ENCODE results near the gene SLC31A2. TPM values are rescaled to one million over a fixed set of nuclear protein-coding genes. Genes with fewer than 3 reads are reported as not detected.
A peak's percentile ranks its signal among the peaks of the same experiment; 100 is the strongest.
"Not testable (repeated sequence)": the region's sequence is repeated elsewhere in the genome, so short reads cannot be mapped to it uniquely, and the experiment has no call there.

The SLC31A2 gene
- total and polyA plus RNA-seq, 8 donors = 2.4 to 39.3 (median 2.9) TPM

DNA sequence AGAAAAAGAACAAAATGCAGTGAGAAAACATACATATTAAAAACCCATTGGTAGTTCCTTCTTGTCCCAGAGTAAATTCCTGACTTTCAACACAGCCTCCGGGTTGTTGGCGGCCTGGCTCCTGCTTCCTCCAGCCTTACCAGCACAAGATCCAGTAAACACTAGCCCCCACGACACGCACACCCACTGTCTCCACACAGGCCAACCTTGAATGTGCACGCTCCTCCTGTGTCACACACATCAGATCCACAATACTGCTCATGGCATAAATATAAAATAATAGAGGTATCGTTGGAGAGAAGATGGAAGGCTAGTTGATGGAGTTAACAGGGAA, 2.5 kb upstream of the SLC31A2 start:
- Histone ChIP-seq H3K36me3 (no peaks in the 10 kb centered on the region), H3K27ac (no peak overlapping the region), H3K4me1 (peaks cover 0 to 32% of the 10 kb centered on the region in 2 donors), H3K9me3 (no peaks in the 10 kb centered on the region), H3K27me3 (peaks cover 5 to 7% of the 10 kb centered on the region in 2 donors), H3K4me3 (no peak overlapping the region)
- intact Hi-C loops (cut with DNase I) = no loop called here
- ATAC-seq (no peak), DNase-seq (no peak)
- TF ChIP-seq, protein P1, sequence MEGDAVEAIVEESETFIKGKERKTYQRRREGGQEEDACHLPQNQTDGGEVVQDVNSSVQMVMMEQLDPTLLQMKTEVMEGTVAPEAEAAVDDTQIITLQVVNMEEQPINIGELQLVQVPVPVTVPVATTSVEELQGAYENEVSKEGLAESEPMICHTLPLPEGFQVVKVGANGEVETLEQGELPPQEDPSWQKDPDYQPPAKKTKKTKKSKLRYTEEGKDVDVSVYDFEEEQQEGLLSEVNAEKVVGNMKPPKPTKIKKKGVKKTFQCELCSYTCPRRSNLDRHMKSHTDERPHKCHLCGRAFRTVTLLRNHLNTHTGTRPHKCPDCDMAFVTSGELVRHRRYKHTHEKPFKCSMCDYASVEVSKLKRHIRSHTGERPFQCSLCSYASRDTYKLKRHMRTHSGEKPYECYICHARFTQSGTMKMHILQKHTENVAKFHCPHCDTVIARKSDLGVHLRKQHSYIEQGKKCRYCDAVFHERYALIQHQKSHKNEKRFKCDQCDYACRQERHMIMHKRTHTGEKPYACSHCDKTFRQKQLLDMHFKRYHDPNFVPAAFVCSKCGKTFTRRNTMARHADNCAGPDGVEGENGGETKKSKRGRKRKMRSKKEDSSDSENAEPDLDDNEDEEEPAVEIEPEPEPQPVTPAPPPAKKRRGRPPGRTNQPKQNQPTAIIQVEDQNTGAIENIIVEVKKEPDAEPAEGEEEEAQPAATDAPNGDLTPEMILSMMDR (IDR thresholded peaks at IDR 0.05) = no peak

DNA sequence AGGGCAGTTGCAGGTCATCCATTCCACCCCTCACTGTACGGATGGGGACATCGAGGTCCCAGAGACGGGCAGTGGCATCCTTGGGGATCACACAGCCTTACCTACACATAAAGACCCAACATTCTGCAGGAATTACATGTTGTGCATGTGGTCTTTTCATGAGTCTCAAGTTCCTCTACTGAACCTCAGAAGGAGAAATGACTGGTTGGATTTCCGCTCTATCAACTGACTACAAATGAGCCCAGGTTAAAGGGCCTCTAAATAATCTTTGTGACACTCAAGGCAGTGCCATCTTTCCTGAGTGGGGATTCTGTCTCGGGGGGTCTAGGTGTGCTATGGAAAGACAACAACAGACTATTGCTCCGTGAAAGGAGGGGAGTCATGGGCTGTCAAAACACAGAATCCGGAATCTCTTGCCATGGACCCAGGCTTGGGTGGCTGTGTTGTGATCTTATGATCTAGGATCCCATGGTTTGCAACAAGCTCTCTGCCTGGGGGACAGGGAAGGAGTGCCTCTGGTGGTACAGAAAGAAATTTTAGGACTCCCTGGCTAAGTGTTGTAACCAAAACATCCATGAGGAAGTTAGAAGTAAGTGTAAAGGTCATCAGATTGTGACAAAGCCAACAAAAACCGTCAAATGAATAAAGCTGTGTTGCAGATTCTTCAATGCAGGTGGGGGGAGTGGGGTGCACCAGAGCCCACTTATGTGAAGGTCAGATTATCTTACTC, 1.9 kb upstream of the SLC31A2 start:
- ATAC-seq = no peak
- H3K27ac ChIP-seq = peak overlapping the region in 1 of 2 donors; percentile 37

DNA sequence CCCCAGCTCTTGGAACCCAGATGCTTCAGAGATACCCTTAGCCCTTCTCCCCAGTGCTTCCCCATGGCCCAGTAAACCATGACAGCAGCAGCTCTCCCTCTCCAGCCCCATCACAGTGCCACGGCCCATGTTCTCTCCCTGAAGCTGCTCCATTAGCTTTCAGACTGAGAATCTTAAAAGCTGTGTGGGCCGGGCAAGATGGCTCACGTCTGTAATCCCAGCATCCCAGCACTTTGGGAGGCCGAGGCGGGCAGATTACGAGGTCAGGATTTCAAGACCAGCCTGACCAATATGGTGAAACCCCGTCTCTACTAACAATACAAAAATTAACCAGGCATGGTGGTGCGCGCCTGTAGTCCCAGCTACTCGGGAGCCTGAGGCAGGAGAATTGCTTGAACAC, 1.2 kb upstream of the SLC31A2 start:
- H3K36me3 ChIP-seq; H3K27me3 ChIP-seq; H3K4me3 ChIP-seq; H3K9me3 ChIP-seq; intact Hi-C loops (cut with DNase I); ATAC-seq; DNase-seq: not testable (repeated sequence)
- Histone ChIP-seq H3K4me1 (peaks cover 0 to 45% of the 10 kb centered on the region in 2 donors), H3K27ac (peak overlapping the region in 1 of 2 donors; percentile 37)

More for the DNA sequence above, 1.9 kb upstream of the SLC31A2 start:
- Histone ChIP-seq H3K27me3 (peaks cover under 1 to 5% of the 10 kb centered on the region in 2 donors), H3K9me3 (no peaks in the 10 kb centered on the region), H3K36me3 (no peaks in the 10 kb centered on the region), H3K4me3 (no peak overlapping the region), H3K4me1 (peaks cover 0 to 39% of the 10 kb centered on the region in 2 donors)
- intact Hi-C loops (cut with DNase I) = no loop called here
- TF ChIP-seq, protein P1 (IDR thresholded peaks at IDR 0.05) = no peak
- DNase-seq = no peak

DNA sequence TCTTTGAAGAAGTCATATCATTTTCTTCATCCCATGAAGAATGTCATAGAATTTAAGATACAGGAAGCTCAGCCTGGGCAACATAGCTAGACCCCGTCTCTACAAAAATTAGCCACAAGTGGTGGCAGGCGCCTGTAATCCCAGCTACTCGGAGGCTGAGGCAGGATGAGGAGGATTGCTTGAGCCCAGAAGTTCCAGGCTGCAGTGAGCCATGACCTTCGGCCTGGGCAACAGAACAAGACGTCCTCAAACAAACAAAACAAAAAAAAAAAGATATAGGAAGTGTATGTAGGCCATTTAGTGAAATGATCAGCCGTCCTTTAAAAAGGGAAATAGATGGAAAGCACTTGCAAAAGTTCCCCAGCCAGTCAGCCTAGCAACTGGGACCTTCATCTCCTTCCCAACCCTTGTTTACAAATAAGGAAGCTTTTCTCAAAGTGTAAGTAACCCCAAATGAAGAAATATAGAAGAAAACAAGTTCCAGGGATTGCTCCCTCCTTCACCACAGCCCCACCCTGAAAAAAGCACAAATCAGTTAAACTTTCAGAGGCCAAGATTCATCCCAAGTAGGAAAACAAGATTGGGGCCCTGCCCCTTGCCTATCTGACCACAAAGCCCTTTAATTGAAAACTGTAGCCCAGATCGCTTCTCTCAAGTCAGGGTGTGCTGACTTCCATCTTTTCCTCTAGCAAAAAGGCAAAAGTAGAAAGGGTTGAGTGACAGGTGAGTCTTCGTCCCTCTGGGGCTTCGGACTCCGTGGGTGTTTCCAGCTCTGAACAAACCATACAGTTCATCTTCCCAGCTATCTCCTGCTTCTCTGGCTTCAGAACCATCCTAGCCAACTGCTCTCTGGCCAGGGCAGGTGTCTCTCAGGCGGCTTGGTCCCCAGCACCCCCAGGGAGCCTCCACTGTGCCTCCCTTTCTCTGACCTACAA, 1.2 kb downstream of the SLC31A2 start:
- H3K36me3 ChIP-seq = peaks cover 0 to 2% of the 10 kb centered on the region in 2 donors
- H3K4me1 ChIP-seq = peaks cover 0 to 68% of the 10 kb centered on the region in 2 donors
- peak overlapping the region; percentile 74 to 98 for H3K27ac ChIP-seq
- TF ChIP-seq, protein P1 (IDR thresholded peaks at IDR 0.05) = no peak
- no peaks in the 10 kb centered on the region for H3K27me3 ChIP-seq
- peak overlapping the region; percentile 88 to 90 for H3K4me3 ChIP-seq
- ATAC-seq (peak; percentile 1), DNase-seq (no peak)
- intact Hi-C loops (cut with DNase I) = no loop called here
- H3K9me3 ChIP-seq = no peaks in the 10 kb centered on the region

DNA sequence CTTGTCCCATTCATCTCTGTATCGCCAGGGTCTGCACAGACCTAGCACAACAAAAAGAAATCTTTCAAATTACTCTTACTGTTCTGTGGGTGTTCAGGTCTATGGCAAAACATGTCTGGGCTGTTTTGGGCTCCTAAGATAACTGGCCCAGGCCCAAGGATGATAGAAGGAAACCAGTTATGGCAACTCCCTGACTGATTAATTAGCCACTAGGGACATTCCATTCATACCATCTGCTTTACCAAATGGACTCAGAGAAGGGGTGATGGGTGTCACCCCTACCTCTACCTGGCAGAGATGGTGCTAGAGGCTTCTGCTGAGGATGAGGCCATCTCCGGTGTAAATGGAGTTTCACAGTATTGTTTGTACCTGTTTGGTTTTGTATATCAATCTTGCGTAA, 1.9 kb downstream of the SLC31A2 start:
- intact Hi-C loops (cut with DNase I) = no loop called here
- H3K4me3 ChIP-seq = peak overlapping the region in 1 of 2 donors; percentile 88
- no peak for ATAC-seq
- peak overlapping the region in 1 of 2 donors; percentile 98 for H3K27ac ChIP-seq
- H3K27me3 ChIP-seq = no peaks in the 10 kb centered on the region
- no peaks in the 10 kb centered on the region for H3K9me3 ChIP-seq
- TF ChIP-seq, protein P1 (IDR thresholded peaks at IDR 0.05) = no peak
- peaks cover 0 to 68% of the 10 kb centered on the region in 2 donors for H3K4me1 ChIP-seq
- DNase-seq = no peak
- peaks cover 0 to 10% of the 10 kb centered on the region in 2 donors for H3K36me3 ChIP-seq
